Caco-2 (cell line): ENCODE data around the gene OTX2. TPM values are rescaled to one million over a fixed set of nuclear protein-coding genes. Genes with fewer than 3 reads are reported as not detected.

Experiments used
- Bru-seq: library from RNA; stranded (reverse); fragments of 400-500 nt; gene quantifications from one replicate; lab custom pipeline; 2021; lab: Mats Ljungman, UMichigan
- BruChase-seq, 2 experiments: library from RNA; stranded (reverse); fragments of 400-500 nt; gene quantifications; one replicate each; lab custom pipeline; 2021; lab: Mats Ljungman, UMichigan
- BruUV-seq: library from RNA; stranded (reverse); fragments of 400-500 nt; replicated peaks from 2 replicates; lab custom pipeline; 2021; lab: Mats Ljungman, UMichigan
- CTCF ChIA-PET: fragments of 300-600 bp; sonication (Branson Sonifier 250); formaldehyde crosslinking; loops from one replicate; lab custom pipeline; 2022; ENCODE audit warnings: antibody characterized with exemption; lab: Charles Lee
- POLR2A ChIA-PET: fragments of 300-600 bp; sonication (Branson Sonifier 250); formaldehyde crosslinking; loops from one replicate; lab custom pipeline; 2022; ENCODE audit warnings: antibody characterized with exemption; lab: Charles Lee
- DNase-seq, 2 experiments: peaks; one replicate each; pipeline versions ENCODE4 v3.0.0 to v3.0.0-alpha.2; 2020 to 2022
- H3K27me3 ChIP-seq: replicated peaks from 2 replicates; pipeline ENCODE4 v1.6.0; 2011; ENCODE audit warnings: low read length; ENCODE audit not compliant: control insufficient read depth, insufficient read depth
- H3K36me3 ChIP-seq: 2 replicates; pipeline ENCODE4 v1.5.1; 2011; ENCODE audit warnings: low read length; ENCODE audit not compliant: control insufficient read depth, insufficient read depth
- H3K4me1 ChIP-seq: fragments of 250-450 bp; sonication (Bioruptor Pico); 2 replicates; pipeline ENCODE4 v1.5.1; 2020; ENCODE audit warnings: mild to moderate bottlenecking
- H3K4me3 ChIP-seq: 2 replicates; pipeline ENCODE4 v1.5.1; 2011; ENCODE audit warnings: low read depth, mild to moderate bottlenecking, control low read depth, low read length
- H3K9me3 ChIP-seq: fragments of 250-450 bp; sonication (Bioruptor Pico); 2 replicates; pipeline ENCODE4 v1.5.1; 2020; ENCODE audit warnings: mild to moderate bottlenecking, moderate library complexity
- H3K27ac Mint-ChIP-seq: one replicate; pipeline ENCODE4 v1.8.0; 2022; ENCODE audit warnings: mixed read lengths; ENCODE audit not compliant: unreplicated experiment
- H3K27me3 Mint-ChIP-seq: one replicate; pipeline ENCODE4 v1.8.0; 2022; ENCODE audit warnings: mixed read lengths; ENCODE audit not compliant: insufficient read depth, unreplicated experiment
- H3K36me3 Mint-ChIP-seq: one replicate; pipeline ENCODE4 v1.8.0; 2022; ENCODE audit warnings: mild to moderate bottlenecking, mixed read lengths; ENCODE audit not compliant: insufficient read depth, unreplicated experiment
- H3K4me1 Mint-ChIP-seq: one replicate; pipeline ENCODE4 v1.8.0; 2022; ENCODE audit warnings: low read depth, mixed read lengths; ENCODE audit not compliant: unreplicated experiment
- H3K4me3 Mint-ChIP-seq: one replicate; pipeline ENCODE4 v1.8.0; 2022; ENCODE audit warnings: mild to moderate bottlenecking, moderate library complexity, mixed read lengths; ENCODE audit not compliant: unreplicated experiment
- H3K9me3 Mint-ChIP-seq: one replicate; pipeline ENCODE4 v1.8.0; 2022; ENCODE audit warnings: mixed read lengths; ENCODE audit not compliant: unreplicated experiment
- intact Hi-C: fragments of 100-400 bp; cut with micrococcal nuclease; formaldehyde crosslinking; loops from one replicate; pipeline ENCODE4 v1.10.0; 2022; ENCODE audit not compliant: unreplicated experiment
- long read RNA-seq: library from polyadenylated mRNA; stranded (forward); transcript quantifications from one replicate; pipeline ENCODE4 v2.0.0, GENCODE V29; 2022
- total RNA-seq: library from RNA; stranded (reverse); gene quantifications from 2 replicates; pipeline ENCODE4 v1.2.3, GENCODE V29; 2022
- TF ChIP-seq, protein P1 (sequence below), 2 experiments: fragments of 200-600 bp in 1 of 2; IDR thresholded peaks; 1 replicate in 1 of 2; 2 replicates in 1 of 2; pipeline versions ENCODE4 v1.5.1 to v1.8.0; 2011 to 2022; ENCODE audit warnings: antibody characterized with exemption in 1 of 2, control low read depth in 1 of 2, inconsistent platforms in 1 of 2, low read depth in 1 of 2, low read length in 1 of 2, mild to moderate bottlenecking in 1 of 2, moderate library complexity in 1 of 2; ENCODE audit not compliant: insufficient read depth in 1 of 2, severe bottlenecking in 1 of 2, unreplicated experiment in 1 of 2

OTX2 gene
- total RNA-seq (not detected in 2 replicates), Bru-seq, nascent RNA (percentile 20 among the genes with signal in this experiment), BruChase-seq, experiment 1, labeled RNA remaining after a 2-hour chase (percentile 7 among the genes with signal in this experiment), BruChase-seq, experiment 2, labeled RNA remaining after a 6-hour chase (percentile 13 among the genes with signal in this experiment)
- long read RNA-seq, result 0 reads

GRCh38 chr14:56810147-56810719 is at the start of gene OTX2:
Gene OTX2 (minus strand): TSS chr14:56810479. CDS start chr14:56805456, 5,023 bp downstream.
- no peaks in the 10 kb centered on the region for H3K36me3 Mint-ChIP-seq
- no peaks in the 10 kb centered on the region for H3K9me3 Mint-ChIP-seq
- Histone ChIP-seq H3K9me3 (no peaks in the 10 kb centered on the region), H3K27me3 (no peaks in the 10 kb centered on the region), H3K4me1 (no peaks in the 10 kb centered on the region), H3K4me3 (no peak within 1 kb of the TSS), H3K36me3 (no peaks in the 10 kb centered on the region)
- H3K27me3 Mint-ChIP-seq, result peaks cover 4% of the 10 kb centered on the region
- no peak for DNase-seq
- peaks cover 4% of the 10 kb centered on the region for H3K4me1 Mint-ChIP-seq
- ChIA-PET POLR2A (no interaction called here), CTCF (no interaction called here)
- intact Hi-C loops, result no loop called here
- peak within 1 kb of the TSS; percentile 25 for H3K27ac Mint-ChIP-seq
- TF ChIP-seq, protein P1, sequence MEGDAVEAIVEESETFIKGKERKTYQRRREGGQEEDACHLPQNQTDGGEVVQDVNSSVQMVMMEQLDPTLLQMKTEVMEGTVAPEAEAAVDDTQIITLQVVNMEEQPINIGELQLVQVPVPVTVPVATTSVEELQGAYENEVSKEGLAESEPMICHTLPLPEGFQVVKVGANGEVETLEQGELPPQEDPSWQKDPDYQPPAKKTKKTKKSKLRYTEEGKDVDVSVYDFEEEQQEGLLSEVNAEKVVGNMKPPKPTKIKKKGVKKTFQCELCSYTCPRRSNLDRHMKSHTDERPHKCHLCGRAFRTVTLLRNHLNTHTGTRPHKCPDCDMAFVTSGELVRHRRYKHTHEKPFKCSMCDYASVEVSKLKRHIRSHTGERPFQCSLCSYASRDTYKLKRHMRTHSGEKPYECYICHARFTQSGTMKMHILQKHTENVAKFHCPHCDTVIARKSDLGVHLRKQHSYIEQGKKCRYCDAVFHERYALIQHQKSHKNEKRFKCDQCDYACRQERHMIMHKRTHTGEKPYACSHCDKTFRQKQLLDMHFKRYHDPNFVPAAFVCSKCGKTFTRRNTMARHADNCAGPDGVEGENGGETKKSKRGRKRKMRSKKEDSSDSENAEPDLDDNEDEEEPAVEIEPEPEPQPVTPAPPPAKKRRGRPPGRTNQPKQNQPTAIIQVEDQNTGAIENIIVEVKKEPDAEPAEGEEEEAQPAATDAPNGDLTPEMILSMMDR (IDR thresholded peaks at IDR 0.05; ENCODE audit: insufficient read depth in 1 of 2, low read depth in 1 of 2, low read length in 1 of 2, severe bottlenecking in 1 of 2, unreplicated experiment in 1 of 2), result no peak
- no TSS peak for BruUV-seq
- no peak within 1 kb of the TSS for H3K4me3 Mint-ChIP-seq

DNA sequence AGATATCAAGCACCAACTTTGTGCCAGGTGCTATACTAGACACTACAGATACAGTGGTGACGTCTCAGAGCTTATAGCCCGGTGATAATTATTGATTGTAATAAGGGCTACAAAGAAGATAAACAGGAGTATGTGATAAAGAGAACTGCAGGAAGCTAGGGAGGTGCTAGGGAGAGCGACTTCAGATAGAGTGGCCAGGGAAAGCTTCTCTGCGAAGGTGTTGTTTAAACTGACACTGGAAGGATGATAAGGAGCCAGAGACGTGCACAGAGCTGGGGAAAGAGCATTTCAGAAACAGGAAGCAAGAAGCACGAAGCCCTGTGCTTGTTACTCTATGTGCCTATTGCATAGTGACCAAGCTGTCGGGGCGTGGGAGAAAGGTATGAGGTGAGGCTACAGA is 48.1 kb upstream of the OTX2 start:
- Mint-ChIP-seq H3K4me1 (peaks cover 17% of the 10 kb centered on the region), H3K27ac (no peak overlapping the region)

GRCh38 chr14:56857216-56857615 is 46.9 kb upstream of the OTX2 start:
- peaks cover 17% of the 10 kb centered on the region for H3K4me1 Mint-ChIP-seq
- H3K27ac Mint-ChIP-seq, result no peak overlapping the region
- TF ChIP-seq, protein P1 (IDR thresholded peaks at IDR 0.05; ENCODE audit: insufficient read depth in 1 of 2, low read depth in 1 of 2, low read length in 1 of 2, severe bottlenecking in 1 of 2, unreplicated experiment in 1 of 2), result no peak
- Histone ChIP-seq H3K4me3 (no peak overlapping the region), H3K27me3 (no peaks in the 10 kb centered on the region; the same call in 1 of the 2 replicates), H3K4me1 (no peaks in the 10 kb centered on the region; the same call in 1 of the 2 replicates), H3K36me3 (no peaks in the 10 kb centered on the region), H3K9me3 (no peaks in the 10 kb centered on the region)
- peaks cover 7% of the 10 kb centered on the region for H3K27me3 Mint-ChIP-seq
- no TSS peak for BruUV-seq
- H3K4me3 Mint-ChIP-seq, result no peak overlapping the region
- intact Hi-C loops, result no loop called here
- ChIA-PET CTCF (no interaction called here), POLR2A (no interaction called here)
- no peaks in the 10 kb centered on the region for H3K36me3 Mint-ChIP-seq
- H3K9me3 Mint-ChIP-seq, result no peaks in the 10 kb centered on the region
- no peak for DNase-seq

More for the DNA sequence above, 48.1 kb upstream of the OTX2 start:
- ChIA-PET POLR2A (no interaction called here), CTCF (no interaction called here)
- H3K9me3 Mint-ChIP-seq, result no peaks in the 10 kb centered on the region
- TF ChIP-seq, protein P1 (IDR thresholded peaks at IDR 0.05; ENCODE audit: insufficient read depth in 1 of 2, low read depth in 1 of 2, low read length in 1 of 2, severe bottlenecking in 1 of 2, unreplicated experiment in 1 of 2), result no peak
- H3K9me3 ChIP-seq, result no peaks in the 10 kb centered on the region
- intact Hi-C loops, result no loop called here
- no TSS peak for BruUV-seq
- no peak for DNase-seq
- H3K4me3 Mint-ChIP-seq, result peak overlapping the region; percentile 5
- H3K4me1 ChIP-seq, result no peaks in the 10 kb centered on the region; the same call in 1 of the 2 replicates
- peaks cover 7% of the 10 kb centered on the region for H3K27me3 Mint-ChIP-seq
- H3K36me3 ChIP-seq, result no peaks in the 10 kb centered on the region
- H3K36me3 Mint-ChIP-seq, result no peaks in the 10 kb centered on the region
- no peak overlapping the region for H3K4me3 ChIP-seq
- H3K27me3 ChIP-seq, result no peaks in the 10 kb centered on the region; the same call in 1 of the 2 replicates
